AG04449 (cell line): ENCODE measurements around the gene PCBP3.

ENCODE experiments used
- CTCF ChIA-PET: fragments of 350-600 bp; formaldehyde crosslinking; extraction: SDS; loops from one replicate; lab custom pipeline; 2021; ENCODE audit warnings: antibody characterized with exemption; lab: Yijun Ruan, JAX
- POLR2A ChIA-PET: fragments of 400-600, 350-600 bp; formaldehyde crosslinking; extraction: SDS; loops from one replicate; lab custom pipeline; 2020; ENCODE audit warnings: antibody characterized with exemption, inconsistent platforms; lab: Yijun Ruan, JAX
- DNase-seq: peaks from one replicate; pipeline ENCODE4 v3.0.0-alpha.2; 2010; ENCODE audit warnings: low read depth, low spot score
- H3K4me3 ChIP-seq: 2 replicates; pipeline ENCODE4 v1.5.1; 2011; ENCODE audit warnings: low read depth, mild to moderate bottlenecking, control low read depth, low read length
- CTCF ChIP-seq: IDR thresholded peaks from one replicate; pipeline ENCODE4 v1.5.1; 2011; ENCODE audit warnings: mild to moderate bottlenecking, moderate library complexity, low read length, control low read depth, inconsistent platforms; ENCODE audit not compliant: insufficient read depth; ENCODE audit errors: missing control alignments

Gene PCBP3

GRCh38 chr21:45726438-45726837 is 82.9 kb downstream of the PCBP3 start:
- ChIA-PET CTCF (no interaction called here), POLR2A (no interaction called here)
- DNase-seq = no peak
- no peak for TF ChIP-seq CTCF
- no peak overlapping the region for H3K4me3 ChIP-seq

- TF ChIP-seq CTCF = no peak
- no peak overlapping the region for H3K4me3 ChIP-seq
- ChIA-PET CTCF (interaction anchor here (1.0 kb wide), 1 partner anchor 93 kb away, joined by 3 read pairs; no protein-coding TSS in a partner anchor), POLR2A (no interaction called here)
- DNase-seq = no peak
Measured at GRCh38 chr21:45727390-45727789, 83.9 kb downstream of the PCBP3 start.

GRCh38 chr21:45735259-45736000 is 91.9 kb downstream of the PCBP3 start:
- no peak overlapping the region for H3K4me3 ChIP-seq
- ChIA-PET POLR2A (no interaction called here), CTCF (interaction anchor here (1.0 kb wide), 2 partner anchors 11 to 15 kb away, joined by 3 read pairs; no protein-coding TSS in a partner anchor)
- TF ChIP-seq CTCF = no peak
- no peak for DNase-seq

GRCh38 chr21:45736042-45736689 is 92.6 kb downstream of the PCBP3 start:
- no peak overlapping the region for H3K4me3 ChIP-seq
- TF ChIP-seq CTCF = no peak
- no peak for DNase-seq
- ChIA-PET POLR2A (no interaction called here), CTCF (interaction anchor here (1.0 kb wide), 1 partner anchor 12 kb away, joined by 3 read pairs; no protein-coding TSS in a partner anchor)

GRCh38 chr21:45736690-45737484 is 93.4 kb downstream of the PCBP3 start:
- no peak for DNase-seq
- no peak overlapping the region for H3K4me3 ChIP-seq
- ChIA-PET CTCF (no interaction called here), POLR2A (no interaction called here)
- no peak for TF ChIP-seq CTCF
